Lower lobe of right lung (tissue), 2 donors: ENCODE measurements around the gene ARIH1. TPM values are rescaled to one million over a fixed set of nuclear protein-coding genes. Genes with fewer than 3 reads are reported as not detected.
"Not testable (repeated sequence)": the region's sequence is repeated elsewhere in the genome, so short reads cannot be mapped to it uniquely, and the experiment has no call there.

Experiments used
- ATAC-seq, 2 donors: fragments of 200-7000 bp; cut with Tn5 transposase; one replicate each; pipeline ENCODE4 v1.9.1; 2020 to 2022; ENCODE audit warnings: mild to moderate bottlenecking in 2 of 2, moderate library complexity in 2 of 2
- DNase-seq: peaks from one replicate; pipeline ENCODE4 v3.0.0-alpha.2; 2020
- H3K27ac ChIP-seq: fragments of 200-600 bp; one replicate; pipeline ENCODE4 v1.8.0; 2022
- H3K27me3 ChIP-seq: fragments of 200-600 bp; one replicate; pipeline ENCODE4 v1.8.0; 2022; ENCODE audit warnings: low read depth
- H3K36me3 ChIP-seq: fragments of 200-600 bp; one replicate; pipeline ENCODE4 v1.8.0; 2022; ENCODE audit warnings: mild to moderate bottlenecking
- H3K4me1 ChIP-seq: fragments of 200-600 bp; one replicate; pipeline ENCODE4 v1.8.0; 2022
- H3K4me3 ChIP-seq: fragments of 200-600 bp; one replicate; pipeline ENCODE4 v1.8.0; 2022; ENCODE audit warnings: mild to moderate bottlenecking
- H3K9me3 ChIP-seq: fragments of 200-600 bp; one replicate; pipeline ENCODE4 v1.8.0; 2022
- CTCF ChIP-seq: fragments of 200-600 bp; IDR thresholded peaks from one replicate; pipeline ENCODE4 v1.8.0; 2022; ENCODE audit warnings: antibody characterized with exemption, mild to moderate bottlenecking
- intact Hi-C: fragments of 100-400 bp; cut with DNase I; formaldehyde crosslinking; loops from one replicate; pipeline ENCODE4 v1.11.0; 2022
- total RNA-seq: library from RNA; stranded (reverse); fragmentation: NEBNext Ultra II Directional; extraction: Animal tissue kit (Norgen Biotek cat#: 25700); gene quantifications from one replicate; pipeline ENCODE4 v1.2.1, GENCODE V29; 2021
- donor health status: DM: no; HTN: yes; CAD: no; lungs with severe emphysema.

Gene ARIH1
- total RNA-seq, 1 donor from 2014 or later: 149 TPM

- DNase-seq (no peak), ATAC-seq (no peak)
- Histone ChIP-seq H3K4me1 (peaks cover 7% of the 10 kb centered on the region), H3K27ac (no peak overlapping the region), H3K4me3 (no peak overlapping the region), H3K36me3 (peaks cover 4% of the 10 kb centered on the region), H3K27me3 (no peaks in the 10 kb centered on the region), H3K9me3 (no peaks in the 10 kb centered on the region)
- no peak for TF ChIP-seq CTCF
- intact Hi-C loops: no loop called here
Observed at GRCh38 chr15:72468103-72468502, 6.0 kb upstream of the ARIH1 start.

GRCh38 chr15:72472992-72473610 lies 1.0 kb upstream of the ARIH1 start:
- ATAC-seq (no peak), DNase-seq (no peak)
- Histone ChIP-seq H3K36me3 (peaks cover 18% of the 10 kb centered on the region), H3K9me3 (no peaks in the 10 kb centered on the region), H3K4me3 (peak overlapping the region; percentile 90), H3K27ac (peak overlapping the region; percentile 100), H3K4me1 (peaks cover 37% of the 10 kb centered on the region), H3K27me3 (no peaks in the 10 kb centered on the region)
- no peak for TF ChIP-seq CTCF
- intact Hi-C loops: no loop called here

- Histone ChIP-seq H3K27me3 (no peaks in the 10 kb centered on the region), H3K4me3 (peak overlapping the region; percentile 90), H3K9me3 (no peaks in the 10 kb centered on the region), H3K27ac (peak overlapping the region; percentile 100), H3K4me1 (peaks cover 50% of the 10 kb centered on the region), H3K36me3 (peaks cover 32% of the 10 kb centered on the region)
- DNase-seq (no peak), ATAC-seq (peak; percentile 3 to 65)
- intact Hi-C loops: no loop called here
- TF ChIP-seq CTCF: no peak
Observed at GRCh38 chr15:72474466-72474911, 359 bp downstream of the ARIH1 start.

GRCh38 chr15:72474912-72475628 lies 940 bp downstream of the ARIH1 start:
- peak overlapping the region; percentile 90 for H3K4me3 ChIP-seq
- peak overlapping the region; percentile 100 for H3K27ac ChIP-seq
- no peaks in the 10 kb centered on the region for H3K9me3 ChIP-seq
- DNase-seq (peak; percentile 89), ATAC-seq (peak; percentile 62 to 76)
- no peak for TF ChIP-seq CTCF
- intact Hi-C loops: no loop called here
- peaks cover 55% of the 10 kb centered on the region for H3K4me1 ChIP-seq
- no peaks in the 10 kb centered on the region for H3K27me3 ChIP-seq
- H3K36me3 ChIP-seq: peaks cover 38% of the 10 kb centered on the region

GRCh38 chr15:72475674-72476073 lies 1.5 kb downstream of the ARIH1 start:
- intact Hi-C loops: no loop called here
- no peak for TF ChIP-seq CTCF

GRCh38 chr15:72476330-72476729 lies 2.2 kb downstream of the ARIH1 start:
- peak overlapping the region; percentile 100 for H3K27ac ChIP-seq
- DNase-seq, intact Hi-C loops: not testable (repeated sequence)

More at GRCh38 chr15:72475674-72476073, 1.5 kb downstream of the ARIH1 start:
- H3K27me3 ChIP-seq: no peaks in the 10 kb centered on the region
- peak overlapping the region; percentile 90 for H3K4me3 ChIP-seq
- H3K4me1 ChIP-seq: peaks cover 61% of the 10 kb centered on the region
- ATAC-seq: no peak
- H3K36me3 ChIP-seq: peaks cover 41% of the 10 kb centered on the region
- DNase-seq: no peak
- H3K9me3 ChIP-seq: no peaks in the 10 kb centered on the region
- peak overlapping the region; percentile 100 for H3K27ac ChIP-seq

More at GRCh38 chr15:72476330-72476729, 2.2 kb downstream of the ARIH1 start:
- Histone ChIP-seq H3K36me3 (peaks cover 37% of the 10 kb centered on the region), H3K4me1 (peaks cover 68% of the 10 kb centered on the region), H3K4me3 (peak overlapping the region; percentile 90)
- ATAC-seq, H3K9me3 ChIP-seq, H3K27me3 ChIP-seq: not testable (repeated sequence)
